T-helper 9 cell (primary cell): ENCODE results near the gene SLC1A3.

Experiments used
- DNase-seq: peaks from one replicate; pipeline ENCODE4 v3.0.0-alpha.2; 2020

The SLC1A3 gene

DNA sequence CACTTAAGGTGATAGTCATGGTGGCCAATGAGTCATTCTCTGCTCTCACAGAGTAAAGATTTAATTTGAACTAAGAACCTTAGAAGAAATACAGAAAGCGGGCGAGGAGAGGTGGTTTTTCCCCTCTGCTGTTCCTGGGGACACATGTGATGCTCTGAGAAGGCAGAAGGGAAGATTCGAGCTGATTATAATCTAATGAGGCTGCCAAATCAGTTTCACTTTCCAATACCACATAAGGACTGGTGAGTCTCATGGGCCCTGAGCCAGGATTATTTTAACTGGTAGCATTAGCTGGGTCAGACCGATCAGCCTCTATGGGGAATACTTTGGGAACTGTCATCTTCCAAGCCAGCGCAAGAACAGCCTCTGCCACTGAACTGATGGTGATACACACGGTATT, 116.5 kb downstream of the SLC1A3 start:
- DNase-seq: no peak

DNA sequence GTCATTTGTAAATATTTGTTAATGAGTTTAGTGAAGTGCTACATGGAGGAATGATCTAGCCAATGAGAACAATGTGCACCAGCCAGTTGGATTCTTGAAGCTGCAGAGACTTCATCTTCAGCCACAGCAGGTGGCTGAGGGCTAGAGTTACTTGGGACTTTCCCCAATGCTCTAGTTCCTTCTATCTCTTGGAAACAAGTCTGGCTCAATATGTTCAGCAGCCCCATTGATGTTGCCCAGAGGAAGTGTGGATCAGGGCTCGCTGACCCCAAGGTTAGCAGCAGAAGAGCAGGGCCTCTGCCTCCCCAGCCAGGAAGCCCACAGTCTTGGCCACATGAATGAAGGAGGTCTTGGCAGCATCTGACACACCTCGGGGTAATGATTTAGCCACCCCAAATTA, 117.5 kb downstream of the SLC1A3 start:
- DNase-seq: no peak

DNA sequence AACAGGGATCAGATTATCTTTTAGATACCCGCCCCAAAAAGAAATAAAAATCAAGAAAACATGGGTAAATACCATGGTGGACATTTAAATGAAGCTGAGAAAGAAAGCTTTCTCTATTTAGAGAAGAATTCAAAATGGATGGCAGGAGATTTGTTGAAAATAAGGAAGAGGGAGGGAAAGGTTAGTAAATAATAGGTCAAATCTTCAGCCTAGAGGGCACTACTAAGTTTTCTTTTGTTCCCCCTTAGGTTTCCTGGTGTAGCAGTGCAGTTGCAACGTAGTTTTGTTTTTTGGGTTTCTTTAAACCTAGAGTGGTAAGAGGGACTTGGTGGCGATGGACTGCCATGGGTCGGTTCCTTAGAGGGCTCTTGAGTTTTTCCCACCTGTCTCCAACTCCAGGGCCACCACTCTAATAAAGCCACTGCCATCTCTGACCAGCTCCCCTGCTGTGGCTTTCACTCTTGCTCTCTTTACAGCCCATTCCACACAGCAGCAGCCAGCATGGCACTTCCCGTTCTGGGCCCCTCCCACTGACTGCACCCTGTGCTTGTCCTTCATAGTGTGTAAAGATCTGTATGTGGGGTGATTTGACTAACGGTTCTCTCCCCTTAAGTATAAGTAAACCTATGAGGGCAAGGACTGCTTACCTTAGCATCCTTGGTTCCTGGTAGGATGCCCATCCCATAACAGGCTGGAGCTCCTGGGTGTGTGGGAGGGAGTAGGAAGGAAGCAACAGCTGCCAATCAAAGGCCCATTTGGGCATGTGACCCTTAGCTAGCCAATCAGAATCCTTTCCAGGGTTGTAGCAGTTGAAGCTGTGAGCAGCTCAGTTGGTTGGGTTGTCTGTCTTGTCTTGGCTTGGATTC, 118.3 kb downstream of the SLC1A3 start:
- no peak for DNase-seq

DNA sequence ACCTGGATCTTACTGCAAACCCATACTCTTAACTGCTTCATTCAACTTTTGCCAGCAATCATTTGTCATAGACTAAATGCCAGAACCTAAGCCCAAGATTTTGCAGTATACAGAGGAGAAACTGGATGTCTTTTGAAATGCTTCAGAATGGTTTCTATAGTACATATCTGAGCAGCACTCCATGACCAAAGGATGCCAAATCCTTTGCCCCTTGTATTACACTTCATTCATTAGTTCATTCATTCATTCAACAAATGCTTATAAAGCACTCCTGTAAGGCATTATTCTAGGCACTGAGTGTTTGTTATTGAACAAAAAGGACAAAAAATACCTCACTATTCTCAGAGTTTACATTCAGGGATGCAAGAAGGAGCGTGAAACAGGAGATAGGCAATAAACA, 119.9 kb downstream of the SLC1A3 start:
- no peak for DNase-seq

DNA sequence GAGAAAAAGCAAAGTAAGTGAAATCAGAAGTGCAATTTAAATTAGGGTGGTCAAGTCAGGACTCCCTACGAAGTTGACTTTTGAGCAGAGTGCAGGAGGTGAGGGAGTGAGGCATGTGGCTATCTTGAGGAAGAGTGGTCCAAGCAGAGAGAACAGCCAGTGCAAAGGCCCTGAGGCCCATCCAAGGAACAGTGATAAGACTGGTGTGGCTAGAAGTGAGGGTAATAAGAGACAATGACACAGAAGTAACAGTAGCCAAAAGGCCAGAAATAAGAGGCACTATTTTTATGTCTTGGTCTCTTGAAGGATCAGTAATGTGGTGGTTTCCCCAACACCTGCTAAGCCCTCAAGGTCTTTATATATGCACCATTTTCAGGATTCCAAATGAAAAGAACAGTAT, 120.4 kb downstream of the SLC1A3 start:
- no peak for DNase-seq

DNA sequence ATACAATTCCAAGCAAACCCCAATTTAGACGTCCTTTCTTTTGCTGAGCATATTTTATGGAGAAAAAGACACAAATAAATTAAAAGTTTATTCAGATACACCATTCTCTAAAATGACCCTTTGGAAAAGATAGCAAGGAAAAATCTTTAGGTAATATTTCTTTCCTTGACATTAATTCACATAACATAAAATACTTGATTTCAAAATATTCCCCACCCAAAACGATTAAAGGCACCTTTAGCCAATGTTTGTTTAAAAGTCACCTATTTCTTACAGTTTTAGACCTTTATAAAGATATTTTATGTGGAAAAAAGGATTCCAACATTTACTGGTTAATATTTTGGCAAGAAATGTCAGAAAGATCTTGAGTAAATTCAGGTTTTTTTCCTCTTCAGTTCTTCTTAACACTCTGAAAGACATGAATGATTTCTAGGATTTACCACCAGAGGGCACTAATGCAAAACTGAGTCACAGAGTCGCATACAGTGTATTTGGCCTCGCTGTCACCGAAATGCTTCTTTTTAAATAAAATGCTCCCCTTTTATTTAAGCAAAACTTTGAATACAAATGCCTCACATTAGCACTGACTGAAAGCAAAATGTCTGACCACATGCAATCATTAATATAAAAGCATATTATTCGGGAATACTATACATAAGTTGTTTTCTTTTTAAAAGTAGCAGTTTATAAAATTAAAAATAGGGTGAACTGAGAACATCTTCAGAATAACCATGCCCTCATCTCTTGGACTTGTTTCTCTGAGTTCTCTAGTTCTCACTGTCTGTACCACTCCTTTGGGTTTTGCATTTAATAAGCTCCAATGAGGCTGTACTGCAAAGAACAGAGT, 122.5 kb downstream of the SLC1A3 start:
- DNase-seq: no peak

DNA sequence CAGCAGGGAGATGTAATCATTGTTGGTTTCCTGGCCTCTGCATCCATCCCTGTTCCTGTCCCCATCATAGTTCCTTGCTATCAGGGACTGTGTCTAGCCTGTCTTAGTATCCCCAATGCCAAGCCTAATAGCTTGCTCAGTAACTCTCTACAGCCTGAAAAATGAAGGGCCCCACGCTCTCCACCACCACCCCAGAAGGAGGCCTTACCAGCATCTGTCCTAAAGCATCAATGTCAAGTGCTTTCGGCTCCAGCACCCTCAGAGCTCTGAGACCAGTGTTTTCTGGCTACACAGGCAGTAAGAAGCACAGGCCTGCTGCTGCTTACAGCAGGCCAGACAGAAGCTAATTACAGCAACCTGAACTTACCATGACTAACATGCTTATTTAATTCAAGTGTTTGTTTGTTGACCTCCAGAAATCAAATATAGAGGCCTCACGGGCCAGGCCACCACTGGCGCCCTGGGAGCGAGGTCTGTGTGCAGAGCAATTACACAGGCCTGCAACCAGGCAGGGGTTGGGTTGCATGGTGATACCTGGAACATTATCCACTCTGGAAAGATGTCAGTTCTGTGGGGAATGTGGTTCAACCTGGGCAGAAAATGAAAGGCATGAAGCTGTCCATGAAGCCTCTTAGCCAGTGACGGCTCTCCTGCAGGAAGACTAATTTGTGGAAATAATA, 124.3 kb downstream of the SLC1A3 start:
- no peak for DNase-seq

DNA sequence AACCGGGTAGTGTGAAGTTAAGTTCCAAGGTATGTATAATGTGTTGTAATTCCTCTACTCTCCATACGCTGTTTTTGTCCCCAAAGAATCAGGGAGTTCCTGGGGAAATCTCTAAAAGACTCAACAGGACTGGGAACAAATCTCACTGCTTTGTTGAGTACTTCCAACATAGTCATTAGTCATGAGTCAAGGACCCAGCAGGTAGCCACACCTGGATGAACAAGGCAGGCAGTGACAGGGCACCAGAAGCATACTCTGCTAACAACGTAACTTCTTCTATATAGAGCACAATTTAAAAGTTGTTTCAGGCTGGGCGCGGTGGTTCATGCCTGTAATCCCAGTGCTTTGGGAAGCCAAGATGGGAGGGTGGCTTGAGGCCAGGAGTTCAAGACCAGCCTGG, 126.8 kb downstream of the SLC1A3 start:
- DNase-seq: no peak

DNA sequence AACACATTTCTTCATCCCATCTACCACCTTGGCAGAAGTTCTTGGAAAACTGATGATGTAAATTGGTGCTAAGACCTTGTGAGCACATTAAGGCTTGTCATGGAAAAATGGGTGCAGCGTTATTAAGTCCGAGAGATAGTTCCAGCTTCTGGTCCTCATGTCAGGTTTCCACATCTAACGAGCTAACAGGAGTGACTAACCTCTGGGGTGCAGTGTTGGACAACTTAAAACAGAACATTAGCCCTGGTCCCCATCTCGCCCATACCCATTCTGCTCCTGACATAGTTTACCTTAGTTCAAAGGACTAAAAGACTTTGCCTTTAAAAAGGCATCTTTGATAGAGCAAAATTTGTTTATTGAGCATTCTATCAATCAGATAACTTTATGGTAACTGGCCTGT, 128.0 kb downstream of the SLC1A3 start:
- no peak for DNase-seq

DNA sequence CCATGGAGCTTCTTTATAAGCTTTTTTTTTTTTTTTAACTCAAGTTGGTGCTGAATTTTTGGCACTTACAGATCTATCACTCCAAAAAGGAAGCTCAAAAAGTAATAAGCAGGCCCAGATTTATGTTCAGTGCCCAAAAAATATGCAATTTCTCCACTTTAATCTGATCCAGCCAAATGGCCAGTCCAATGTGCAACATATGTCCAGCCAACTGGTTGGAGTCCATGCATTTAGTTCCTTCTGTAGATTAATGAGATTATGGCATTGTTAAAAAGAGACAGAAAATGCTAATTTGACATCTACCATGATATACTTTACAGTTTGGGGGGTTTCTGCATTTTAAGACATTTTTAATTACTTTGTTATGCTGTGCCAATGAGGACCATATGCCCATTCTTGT, 129.5 kb downstream of the SLC1A3 start:
- no peak for DNase-seq
